Calu3 (cell line): ENCODE data around the gene TMEM44. TPM values are rescaled to one million over a fixed set of nuclear protein-coding genes. Genes with fewer than 3 reads are reported as not detected.

Experiments used
- BruUV-seq: library from RNA; stranded (reverse); fragments of 400-500 nt; replicated peaks from 2 replicates; lab custom pipeline; 2021; lab: Mats Ljungman, UMichigan
- CTCF ChIA-PET: fragments of 300-600 bp; sonication (Branson Sonifier 250); formaldehyde crosslinking; loops from one replicate; lab custom pipeline; 2022; ENCODE audit warnings: antibody characterized with exemption; lab: Charles Lee
- DNase-seq: peaks from one replicate; pipeline ENCODE4 v3.0.0; 2022
- H3K27ac Mint-ChIP-seq: one replicate; pipeline ENCODE4 v1.8.0; 2022; ENCODE audit warnings: mixed read lengths; ENCODE audit not compliant: unreplicated experiment
- H3K27me3 Mint-ChIP-seq: one replicate; pipeline ENCODE4 v1.8.0; 2022; ENCODE audit warnings: mixed read lengths; ENCODE audit not compliant: unreplicated experiment
- H3K36me3 Mint-ChIP-seq: one replicate; pipeline ENCODE4 v1.8.0; 2022; ENCODE audit warnings: mild to moderate bottlenecking, moderate library complexity, mixed read lengths; ENCODE audit not compliant: insufficient read depth, unreplicated experiment
- H3K4me1 Mint-ChIP-seq: one replicate; pipeline ENCODE4 v1.8.0; 2022; ENCODE audit warnings: mild to moderate bottlenecking, low read depth, mixed read lengths; ENCODE audit not compliant: unreplicated experiment
- H3K4me3 Mint-ChIP-seq: one replicate; pipeline ENCODE4 v1.8.0; 2022; ENCODE audit warnings: mild to moderate bottlenecking, low read depth, moderate library complexity, mixed read lengths; ENCODE audit not compliant: unreplicated experiment
- H3K9me3 Mint-ChIP-seq: one replicate; pipeline ENCODE4 v1.8.0; 2022; ENCODE audit warnings: low read depth, mixed read lengths; ENCODE audit not compliant: unreplicated experiment
- intact Hi-C: fragments of 100-400 bp; cut with micrococcal nuclease; formaldehyde crosslinking; loops from one replicate; pipeline ENCODE4 v1.10.0; 2022; ENCODE audit not compliant: unreplicated experiment
- total RNA-seq: library from RNA; stranded (reverse); gene quantifications from 2 replicates; pipeline ENCODE4 v1.2.3, GENCODE V29; 2022
- TF ChIP-seq, protein P1 (sequence below): fragments of 200-600 bp; IDR thresholded peaks from one replicate; pipeline ENCODE4 v1.8.0; 2022; ENCODE audit warnings: antibody characterized with exemption; ENCODE audit not compliant: unreplicated experiment

The TMEM44 gene
- total RNA-seq, 1 experiment from 2014 or later: 52.6 TPM

DNA sequence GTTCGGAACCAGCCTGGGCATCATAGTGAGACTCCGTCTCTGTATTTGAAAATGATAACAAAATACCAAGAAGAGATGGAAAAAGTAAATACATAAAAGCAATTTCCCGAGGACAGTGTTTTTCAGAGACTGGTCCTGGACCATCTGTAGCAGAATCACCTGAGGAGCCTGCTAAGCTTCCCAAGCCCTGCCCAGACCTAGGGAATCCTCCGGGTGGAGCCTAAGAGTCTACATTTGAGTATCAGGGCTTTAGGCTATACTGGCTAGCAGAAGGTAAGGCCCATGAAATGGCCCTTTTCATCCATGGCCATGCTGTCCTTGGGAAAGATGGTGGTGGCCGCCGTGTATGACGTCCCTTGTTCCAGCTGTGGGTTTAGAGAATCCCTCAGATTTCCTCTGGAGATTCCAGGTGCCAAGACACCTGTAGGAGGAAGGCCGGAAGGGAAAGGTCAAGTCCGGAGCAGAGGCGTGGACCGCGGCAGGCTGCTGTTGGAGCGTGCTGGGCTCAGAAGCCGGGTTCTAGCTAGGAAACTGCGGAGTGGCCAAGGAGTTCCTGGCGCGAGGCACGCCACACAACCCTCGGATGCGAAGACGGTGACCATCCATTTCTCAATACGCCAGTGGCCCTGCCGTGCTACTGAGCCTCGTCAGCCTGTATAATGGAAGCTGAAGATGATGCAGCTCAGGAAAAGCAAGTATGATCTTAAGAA lies 50.9 kb downstream of the TMEM44 start:
- TF ChIP-seq, protein P1, sequence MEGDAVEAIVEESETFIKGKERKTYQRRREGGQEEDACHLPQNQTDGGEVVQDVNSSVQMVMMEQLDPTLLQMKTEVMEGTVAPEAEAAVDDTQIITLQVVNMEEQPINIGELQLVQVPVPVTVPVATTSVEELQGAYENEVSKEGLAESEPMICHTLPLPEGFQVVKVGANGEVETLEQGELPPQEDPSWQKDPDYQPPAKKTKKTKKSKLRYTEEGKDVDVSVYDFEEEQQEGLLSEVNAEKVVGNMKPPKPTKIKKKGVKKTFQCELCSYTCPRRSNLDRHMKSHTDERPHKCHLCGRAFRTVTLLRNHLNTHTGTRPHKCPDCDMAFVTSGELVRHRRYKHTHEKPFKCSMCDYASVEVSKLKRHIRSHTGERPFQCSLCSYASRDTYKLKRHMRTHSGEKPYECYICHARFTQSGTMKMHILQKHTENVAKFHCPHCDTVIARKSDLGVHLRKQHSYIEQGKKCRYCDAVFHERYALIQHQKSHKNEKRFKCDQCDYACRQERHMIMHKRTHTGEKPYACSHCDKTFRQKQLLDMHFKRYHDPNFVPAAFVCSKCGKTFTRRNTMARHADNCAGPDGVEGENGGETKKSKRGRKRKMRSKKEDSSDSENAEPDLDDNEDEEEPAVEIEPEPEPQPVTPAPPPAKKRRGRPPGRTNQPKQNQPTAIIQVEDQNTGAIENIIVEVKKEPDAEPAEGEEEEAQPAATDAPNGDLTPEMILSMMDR: no peak
- intact Hi-C loops: no loop called here
- CTCF ChIA-PET: interaction anchor here (0.6 to 1.0 kb wide), 5 partner anchors 10 to 272 kb away, joined by 3 to 5 read pairs (median 3); no protein-coding TSS in a partner anchor
- H3K36me3 Mint-ChIP-seq: peaks cover 29% of the 10 kb centered on the region
- H3K4me3 Mint-ChIP-seq: peak overlapping the region; percentile 11
- H3K27ac Mint-ChIP-seq: no peak overlapping the region
- DNase-seq: no peak
- peaks cover 39% of the 10 kb centered on the region for H3K4me1 Mint-ChIP-seq
- no TSS peak for BruUV-seq
- no peaks in the 10 kb centered on the region for H3K27me3 Mint-ChIP-seq
- no peaks in the 10 kb centered on the region for H3K9me3 Mint-ChIP-seq

DNA sequence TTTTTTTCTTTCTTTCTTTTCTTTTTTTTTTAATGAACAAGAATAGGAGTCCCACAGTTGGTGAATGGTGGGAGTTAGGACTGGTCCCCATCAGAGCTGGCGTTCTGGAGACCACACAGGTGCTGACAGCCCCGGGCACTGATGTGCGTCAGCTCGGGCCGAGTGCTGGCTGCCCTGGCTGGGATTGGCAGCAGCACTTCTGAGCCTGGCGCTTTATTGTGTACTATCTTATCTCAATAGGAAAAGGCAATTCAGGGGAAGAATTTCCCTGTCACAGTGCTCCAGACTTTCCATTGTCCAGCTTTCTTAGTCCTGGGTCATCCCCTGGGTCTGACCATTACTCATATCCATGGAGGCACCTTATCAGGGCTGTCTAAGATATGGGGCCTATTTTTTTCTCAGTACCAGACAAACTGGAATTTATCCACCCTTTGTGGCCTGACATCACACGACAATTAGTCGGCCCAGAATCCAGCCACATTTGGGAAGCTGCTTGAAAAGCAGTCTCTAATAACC lies 54.1 kb downstream of the TMEM44 start:
- Mint-ChIP-seq H3K4me3 (no peak overlapping the region), H3K36me3 (peaks cover 16% of the 10 kb centered on the region), H3K4me1 (peaks cover 42% of the 10 kb centered on the region), H3K27me3 (no peaks in the 10 kb centered on the region), H3K9me3 (no peaks in the 10 kb centered on the region), H3K27ac (peak overlapping the region; percentile 78)
- peak; percentile 34 for DNase-seq
- TF ChIP-seq, protein P1: no peak
- CTCF ChIA-PET: interaction anchor here (1.0 to 3.2 kb wide), 5 partner anchors 10 to 107 kb away, joined by 3 to 17 read pairs (median 3); no protein-coding TSS in a partner anchor
- BruUV-seq: no TSS peak
- intact Hi-C loops: no loop called here

DNA sequence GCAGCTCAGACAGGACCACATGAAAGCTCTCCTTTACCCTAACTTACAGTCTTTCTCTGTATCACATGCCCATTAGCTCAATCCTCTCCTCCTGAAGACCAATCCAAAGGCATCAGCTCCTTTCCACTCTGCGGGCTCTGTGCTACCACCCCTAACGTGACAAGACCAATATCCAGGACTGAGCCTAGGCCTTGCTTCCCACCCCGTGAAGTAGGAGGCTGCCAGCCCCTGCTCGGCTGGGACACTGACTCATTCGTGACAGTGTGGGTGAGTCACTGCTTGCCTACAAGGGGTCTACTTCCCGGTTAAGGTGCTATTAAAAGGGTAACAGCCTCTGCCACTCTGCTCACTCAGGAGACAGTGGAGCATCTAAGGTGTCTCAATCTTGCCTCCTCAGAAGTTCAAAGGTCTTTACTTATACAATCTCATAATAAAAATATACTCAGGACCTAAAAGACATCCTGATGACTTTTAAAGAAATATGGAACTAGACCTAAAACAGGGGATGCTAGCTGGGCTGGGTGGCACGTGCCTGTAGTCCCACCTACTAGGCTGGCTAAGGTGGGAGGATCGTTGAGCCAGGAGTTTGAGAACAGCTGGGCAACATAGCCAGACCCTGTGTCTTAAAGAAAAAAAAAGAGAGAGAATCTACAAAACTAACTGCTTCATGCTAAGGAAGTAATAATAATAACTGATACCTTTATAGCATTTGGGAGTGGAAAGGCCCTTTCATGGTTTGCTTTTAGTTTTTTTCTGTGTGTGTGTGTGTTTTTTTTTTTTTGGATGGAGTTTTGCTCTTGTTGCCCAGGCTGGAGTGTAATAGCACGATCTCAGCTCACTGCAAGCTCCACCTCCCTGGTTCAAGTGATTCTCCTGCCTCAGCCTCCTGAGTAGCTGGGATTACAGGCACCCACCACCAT lies 55.0 kb downstream of the TMEM44 start:
- no peaks in the 10 kb centered on the region for H3K27me3 Mint-ChIP-seq
- H3K4me3 Mint-ChIP-seq: peak overlapping the region; percentile 6
- no peaks in the 10 kb centered on the region for H3K9me3 Mint-ChIP-seq
- peaks cover 7% of the 10 kb centered on the region for H3K36me3 Mint-ChIP-seq
- intact Hi-C loops: no loop called here
- CTCF ChIA-PET: interaction anchor here (0.6 to 3.2 kb wide), 8 partner anchors 10 to 131 kb away, joined by 3 to 17 read pairs (median 3); no protein-coding TSS in a partner anchor
- H3K27ac Mint-ChIP-seq: peak overlapping the region; percentile 78
- BruUV-seq: TSS peak; percentile 91
- TF ChIP-seq, protein P1: no peak
- peak; percentile 88 for DNase-seq
- peaks cover 50% of the 10 kb centered on the region for H3K4me1 Mint-ChIP-seq
